Hair follicle dermal papilla cell (primary cell): Measurements from ENCODE around the gene SLC15A4. TPM values are rescaled to one million over a fixed set of nuclear protein-coding genes. Genes with fewer than 3 reads are reported as not detected.

ENCODE experiments used
- total RNA-seq: library from RNA; depleted of rRNA; stranded (reverse); fragments of >200 nt; gene quantifications from 2 replicates; pipeline ENCODE4 v1.2.3, GENCODE V29; 2012

Gene SLC15A4
- 53.8 and 61.2 TPM in 2 replicates for total RNA-seq

DNA sequence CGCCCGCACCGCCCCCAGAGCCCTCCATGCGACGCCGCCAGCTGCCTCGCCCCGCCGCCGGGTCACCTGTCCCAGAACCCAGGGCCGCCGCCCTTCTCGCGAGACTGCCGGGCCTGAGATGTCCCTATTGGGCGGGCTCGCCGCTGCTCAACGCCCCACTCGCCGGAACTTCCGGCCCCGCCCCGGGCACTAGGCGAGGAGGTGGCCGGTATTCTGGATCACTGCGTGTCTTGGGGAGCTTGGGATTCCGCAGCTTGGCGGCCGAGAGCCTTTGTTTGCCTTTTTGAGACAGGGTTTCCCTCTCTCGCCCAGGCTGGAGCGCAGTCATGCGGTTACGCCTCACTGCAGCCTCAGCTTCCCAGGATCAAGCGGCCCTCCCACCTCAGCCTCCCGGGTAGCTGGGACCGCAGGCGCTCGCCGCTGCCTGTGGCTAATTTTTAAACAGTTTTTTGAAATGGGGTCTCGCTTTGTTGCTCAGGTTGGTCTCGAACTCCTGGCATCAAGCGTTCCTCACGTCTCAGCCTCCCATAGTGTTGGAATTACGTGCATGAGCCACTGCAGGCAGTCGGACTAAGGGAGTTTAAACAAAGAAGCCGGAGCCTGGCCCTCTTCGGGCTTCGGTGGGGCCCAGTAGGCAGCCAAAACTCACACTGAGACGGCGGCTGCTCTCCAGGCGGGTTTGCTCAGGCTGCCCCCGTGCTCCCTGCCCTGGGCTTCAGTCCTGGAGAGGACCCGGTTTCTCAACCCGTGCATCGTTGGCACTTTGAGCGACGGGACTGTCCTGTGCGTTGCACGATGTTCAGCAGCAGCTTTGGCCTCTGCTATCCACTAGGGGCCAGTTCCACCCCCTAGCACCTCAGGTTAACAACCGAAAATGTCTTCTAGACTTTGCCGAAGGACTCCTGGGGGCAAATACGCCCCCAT, at the start of gene SLC15A4:
SLC15A4 (minus strand) TSS at position 43 of the 924 bp plus-strand sequence; CDS start at position 28, 15 bp downstream.

DNA sequence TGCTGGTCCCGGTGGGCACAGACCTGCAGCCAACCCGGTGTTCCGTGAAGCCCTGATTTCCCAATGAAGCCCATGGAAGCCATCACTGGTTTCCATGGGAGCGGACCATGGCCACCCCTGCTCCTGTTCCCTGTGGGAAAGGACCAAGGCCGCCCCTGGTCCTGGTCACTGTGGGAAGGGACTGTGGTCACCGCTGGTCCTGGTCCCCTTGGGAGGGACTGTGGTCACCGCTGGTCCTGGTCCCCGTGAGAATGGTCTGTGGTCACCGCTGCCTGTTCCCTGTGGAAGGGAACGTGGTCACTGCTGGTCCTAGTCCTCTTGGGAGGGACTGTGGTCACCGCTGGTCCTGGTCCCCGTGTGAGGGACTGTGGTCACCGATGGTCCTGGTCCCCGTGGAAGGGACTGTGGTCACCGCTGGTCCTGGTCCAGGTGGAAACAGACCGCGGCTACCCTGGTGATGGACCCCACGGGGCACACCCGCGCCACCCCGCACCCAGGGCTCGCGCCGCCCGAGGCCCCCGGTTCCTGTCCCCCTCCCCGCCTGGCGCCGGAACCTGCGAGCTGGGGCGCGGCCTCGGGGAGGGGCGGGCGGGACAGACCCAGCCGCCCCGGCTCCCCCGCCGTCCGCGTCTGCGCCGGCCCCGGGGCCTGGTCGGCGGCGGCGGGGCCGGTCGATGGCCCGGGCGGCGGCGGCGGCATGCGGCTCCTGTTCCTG, 29.3 kb upstream of the SLC15A4 start, which contains the start of gene GLT1D1:
GLT1D1 (plus strand) TSS at position 594 of the 715 bp plus-strand sequence; CDS start at position 698, 104 bp downstream.

Other genes starting within 250 kb of the SLC15A4 start
- gene GLT1D1, start 29.5 kb upstream of the SLC15A4 start, total RNA-seq = not detected in 2 replicates